ENCODE measurements around the gene NTRK3.

- TF ChIP-seq ZNF646 (CRISPR knock-in tag; IDR thresholded peaks at IDR 0.05) (no peak), ZBTB26 (CRISPR knock-in tag; IDR thresholded peaks at IDR 0.05; ENCODE audit: borderline replicate concordance) (no peak), GTF2F1 (IDR thresholded peaks at IDR 0.05; ENCODE audit: low read length) (no peak), PITX1 (CRISPR knock-in tag; IDR thresholded peaks at IDR 0.05) (no peak), ZNF205 (CRISPR knock-in tag; IDR thresholded peaks at IDR 0.05) (no peak), ZNF318 (CRISPR knock-in tag; IDR thresholded peaks at IDR 0.05) (no peak), RXRA (CRISPR knock-in tag; IDR thresholded peaks at IDR 0.05) (no peak), SKI (IDR thresholded peaks at IDR 0.05; ENCODE audit: partially characterized antibody) (no peak), RFXAP (CRISPR knock-in tag; IDR thresholded peaks at IDR 0.05; ENCODE audit: borderline replicate concordance) (no peak), SP1 (IDR thresholded peaks at IDR 0.05) (no peak), SP1 (CRISPR knock-in tag; IDR thresholded peaks at IDR 0.05) (no peak), NR1H2 (CRISPR knock-in tag; IDR thresholded peaks at IDR 0.05; ENCODE audit: borderline replicate concordance, low read depth) (no peak), AFF4 (CRISPR knock-in tag; IDR thresholded peaks at IDR 0.05) (no peak), ZSCAN20 (CRISPR knock-in tag; IDR thresholded peaks at IDR 0.05; ENCODE audit: borderline replicate concordance) (no peak)
Observed at GRCh38 chr15:88012688-88013087, 243.9 kb downstream of the NTRK3 start.
